CD14-positive monocyte (primary cell): ENCODE measurements around the gene NFATC2. TPM values are rescaled to one million over a fixed set of nuclear protein-coding genes. Genes with fewer than 3 reads are reported as not detected.
A peak's percentile ranks its signal among the peaks of the same experiment; 100 is the strongest.

Source experiments
- DNase-seq, 3 donors: peaks; one replicate each; pipeline ENCODE4 v3.0.0-alpha.2; 2011 to 2022
- H2AFZ ChIP-seq: 2 replicates; pipeline ENCODE4 v1.6.0; 2012; ENCODE audit warnings: mild to moderate bottlenecking, low read depth, low read length, inconsistent platforms; ENCODE audit not compliant: insufficient read depth, poor library complexity, severe bottlenecking
- H3K27ac ChIP-seq, 2 donors: 1 replicate in 1 of 2; 2 replicates in 1 of 2; pipeline ENCODE4 v1.5.1; 2012 to 2013; ENCODE audit warnings: low read length in 2 of 2, control low read depth in 1 of 2, inconsistent platforms in 1 of 2, low read depth in 1 of 2, mild to moderate bottlenecking in 1 of 2
- H3K27me3 ChIP-seq, 2 donors: one replicate each; pipeline versions ENCODE4 v1.6.0 to v1.6.1; 2011 to 2013; ENCODE audit warnings: low read length in 2 of 2; ENCODE audit not compliant: control insufficient read depth in 2 of 2, insufficient read depth in 2 of 2
- H3K36me3 ChIP-seq, 2 donors: replicated peaks in 1 of 2; 1 replicate in 1 of 2; 2 replicates in 1 of 2; pipeline versions ENCODE4 v1.5.1 to v1.6.1; 2012 to 2013; ENCODE audit warnings: low read length in 2 of 2, control low read depth in 1 of 2, inconsistent platforms in 1 of 2, mild to moderate bottlenecking in 1 of 2; ENCODE audit not compliant: insufficient read depth in 2 of 2, control insufficient read depth in 1 of 2
- H3K4me1 ChIP-seq, 2 donors: 1 replicate in 1 of 2; 2 replicates in 1 of 2; pipeline versions ENCODE4 v1.5.1 to v1.6.1; 2012 to 2013; ENCODE audit warnings: low read length in 2 of 2, control low read depth in 1 of 2, inconsistent platforms in 1 of 2, mild to moderate bottlenecking in 1 of 2, moderate library complexity in 1 of 2; ENCODE audit not compliant: insufficient read depth in 2 of 2, control insufficient read depth in 1 of 2
- H3K4me2 ChIP-seq: replicated peaks from 2 replicates; pipeline ENCODE3; 2012; ENCODE audit warnings: low read length, moderate library complexity, mild to moderate bottlenecking; ENCODE audit not compliant: poor library complexity, severe bottlenecking; ENCODE audit errors: extremely low read depth
- H3K4me3 ChIP-seq, 3 experiments: fragments of 200-600 bp in 1 of 3; sonication (generic) in 1 of 3; replicated peaks in 1 of 3; 1 replicate in 2 of 3; 2 replicates in 1 of 3; pipeline ENCODE4 v1.5.1; 2011 to 2013; ENCODE audit warnings: low read length in 3 of 3, mild to moderate bottlenecking in 3 of 3, control low read depth in 2 of 3, low read depth in 2 of 3, inconsistent platforms in 1 of 3, moderate library complexity in 1 of 3
- H3K79me2 ChIP-seq: 2 replicates; pipeline ENCODE4 v1.6.0; 2012; ENCODE audit warnings: mild to moderate bottlenecking, control low read depth, inconsistent platforms, low read length, moderate library complexity; ENCODE audit not compliant: insufficient read depth
- H3K9ac ChIP-seq: 2 replicates; pipeline ENCODE4 v1.6.0; 2017; ENCODE audit warnings: low read length, mild to moderate bottlenecking; ENCODE audit not compliant: insufficient read depth, poor library complexity, severe bottlenecking
- H3K9me3 ChIP-seq, 2 donors: replicated peaks in 1 of 2; 1 replicate in 1 of 2; 2 replicates in 1 of 2; pipeline versions ENCODE4 v1.5.1 to v1.6.1; 2012 to 2013; ENCODE audit warnings: low read length in 2 of 2, control low read depth in 1 of 2; ENCODE audit not compliant: control insufficient read depth in 1 of 2, insufficient read depth in 1 of 2
- H4K20me1 ChIP-seq: 2 replicates; pipeline ENCODE4 v1.6.0; 2012; ENCODE audit warnings: mild to moderate bottlenecking, low read length, control low read depth, moderate library complexity; ENCODE audit not compliant: insufficient read depth
- H3K27ac Mint-ChIP-seq, 7 donors: one replicate each; pipeline ENCODE4 v1.8.0; 2020; ENCODE audit warnings: mild to moderate bottlenecking in 7 of 7, mixed read lengths in 7 of 7, moderate library complexity in 6 of 7, inconsistent platforms in 2 of 7
- H3K27me3 Mint-ChIP-seq, 3 donors: one replicate each; pipeline ENCODE4 v1.8.0; 2021 to 2022; ENCODE audit warnings: low read depth in 3 of 3, mild to moderate bottlenecking in 3 of 3, mixed read lengths in 3 of 3, moderate library complexity in 3 of 3, inconsistent platforms in 1 of 3
- H3K36me3 Mint-ChIP-seq, 2 donors: one replicate each; pipeline ENCODE4 v1.8.0; 2020; ENCODE audit warnings: mixed read lengths in 2 of 2, inconsistent platforms in 1 of 2, mild to moderate bottlenecking in 1 of 2
- H3K4me1 Mint-ChIP-seq: one replicate; pipeline ENCODE4 v1.8.0; 2020; ENCODE audit warnings: mild to moderate bottlenecking, mixed read lengths
- H3K4me3 Mint-ChIP-seq, 2 donors: one replicate each; pipeline ENCODE4 v1.8.0; 2020; ENCODE audit warnings: mild to moderate bottlenecking in 2 of 2, mixed read lengths in 2 of 2, moderate library complexity in 1 of 2
- H3K9me3 Mint-ChIP-seq, 7 donors: one replicate each; pipeline ENCODE4 v1.8.0; 2020 to 2022; ENCODE audit warnings: mixed read lengths in 7 of 7, mild to moderate bottlenecking in 6 of 7, moderate library complexity in 6 of 7, inconsistent platforms in 2 of 7
- WGBS: methylation state at CpG from one replicate; pipeline ENCODE4 v1.1.5; 2013; ENCODE audit warnings: missing lambda C conversion rate; ENCODE audit not compliant: insufficient coverage; 5-methylcytosine and 5-hydroxymethylcytosine counted together
- intact Hi-C, 2 donors: fragments of 100-400 bp; cut with micrococcal nuclease; formaldehyde crosslinking; loops; one replicate each; pipeline versions ENCODE4 v1.15.0 to v1.15.1; 2023
- polyA plus RNA-seq, 3 donors: library from polyadenylated mRNA; depleted of rRNA in 1 of 3; unstranded in 2 of 3; stranded (reverse) in 1 of 3; fragments of 300-500 nt in 2 of 3; fragments of >200 nt in 1 of 3; fragmentation: Illumina TruSeq in 2 of 3; gene quantifications; 1 replicate in 2 of 3; 2 replicates in 1 of 3; pipeline ENCODE4 v1.2.3, GENCODE V29; 2012 to 2021
- TF ChIP-seq, protein P1 (sequence below): fragments of 200-600 bp; IDR thresholded peaks from one replicate; pipeline ENCODE4 v1.8.0; 2022; ENCODE audit warnings: antibody characterized with exemption, mild to moderate bottlenecking

The NFATC2 gene
- polyA plus RNA-seq, 3 donors: 0.03 to 0.18 (median 0.11) TPM

DNA sequence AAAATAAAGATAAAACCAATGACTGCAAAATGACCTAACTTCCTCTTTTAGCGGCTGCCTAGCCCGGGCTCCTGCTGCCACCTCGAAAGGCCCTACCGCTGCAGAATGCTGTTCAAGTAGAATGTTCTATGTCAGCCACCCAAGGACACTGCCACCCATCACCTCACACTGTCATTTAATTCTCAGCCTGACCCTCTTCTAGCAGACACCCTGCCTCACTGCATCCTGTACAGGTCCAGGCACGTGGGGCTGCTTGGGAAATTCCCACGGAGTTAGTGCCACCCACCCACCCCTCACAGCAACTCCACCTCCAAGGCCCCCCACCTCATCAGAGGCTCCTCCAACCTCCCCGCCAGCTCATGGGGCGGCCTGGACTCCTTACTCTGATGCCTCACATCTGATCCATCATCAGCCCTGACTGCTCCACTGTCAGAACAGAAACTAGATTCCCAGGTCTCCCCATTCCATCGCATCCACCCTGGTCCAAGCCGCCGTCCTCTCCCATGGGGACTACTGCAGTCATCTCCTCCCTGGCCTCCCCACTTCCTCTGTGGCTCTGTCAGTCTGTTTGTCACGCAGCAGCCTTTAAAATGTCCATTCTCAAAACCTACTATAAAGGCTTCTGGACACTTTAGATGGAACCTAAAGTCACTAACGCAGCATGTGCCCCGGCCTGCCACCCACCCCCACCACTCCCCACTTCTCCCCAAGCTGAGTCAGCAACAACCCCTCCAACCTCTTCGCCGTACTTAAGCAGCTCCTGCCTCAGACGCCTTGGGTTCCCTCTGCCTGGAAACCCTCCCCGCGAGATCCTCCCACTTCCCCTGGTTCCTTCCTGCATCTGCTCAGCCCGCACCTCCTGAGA, 17.0 kb downstream of the NFATC2 start:
- H3K4me1 ChIP-seq: peaks cover 14 to 15% of the 10 kb centered on the region in 2 donors
- peak overlapping the region; percentile 58 for H3K4me2 ChIP-seq
- H3K4me3 ChIP-seq: peak overlapping the region in 2 of 3 experiments; percentile 8 to 45
- no peaks in the 10 kb centered on the region for H3K9me3 ChIP-seq
- no peaks in the 10 kb centered on the region for H3K79me2 ChIP-seq
- no peaks in the 10 kb centered on the region for H4K20me1 ChIP-seq
- Mint-ChIP-seq H3K4me1 (peaks cover 15% of the 10 kb centered on the region), H3K27me3 (peaks cover 0 to 4% (median 2%) of the 10 kb centered on the region in 3 donors), H3K36me3 (no peaks in the 10 kb centered on the region), H3K9me3 (no peaks in the 10 kb centered on the region), H3K4me3 (peak overlapping the region; percentile 71 to 89), H3K27ac (peak overlapping the region in 5 of 7 donors; percentile 4 to 74 (median 32))
- peak overlapping the region; percentile 25 for H3K9ac ChIP-seq
- no peaks in the 10 kb centered on the region for H3K27me3 ChIP-seq
- H3K36me3 ChIP-seq: no peaks in the 10 kb centered on the region
- intact Hi-C loops: no loop called here
- peak in 2 of 3 donors; percentile 17 to 39 for DNase-seq
- H3K27ac ChIP-seq: no peak overlapping the region
- H2AFZ ChIP-seq: peak overlapping the region; percentile 40
- 10% methylated on average over 20 of the region's 20 CpGs for WGBS
- TF ChIP-seq, protein P1, sequence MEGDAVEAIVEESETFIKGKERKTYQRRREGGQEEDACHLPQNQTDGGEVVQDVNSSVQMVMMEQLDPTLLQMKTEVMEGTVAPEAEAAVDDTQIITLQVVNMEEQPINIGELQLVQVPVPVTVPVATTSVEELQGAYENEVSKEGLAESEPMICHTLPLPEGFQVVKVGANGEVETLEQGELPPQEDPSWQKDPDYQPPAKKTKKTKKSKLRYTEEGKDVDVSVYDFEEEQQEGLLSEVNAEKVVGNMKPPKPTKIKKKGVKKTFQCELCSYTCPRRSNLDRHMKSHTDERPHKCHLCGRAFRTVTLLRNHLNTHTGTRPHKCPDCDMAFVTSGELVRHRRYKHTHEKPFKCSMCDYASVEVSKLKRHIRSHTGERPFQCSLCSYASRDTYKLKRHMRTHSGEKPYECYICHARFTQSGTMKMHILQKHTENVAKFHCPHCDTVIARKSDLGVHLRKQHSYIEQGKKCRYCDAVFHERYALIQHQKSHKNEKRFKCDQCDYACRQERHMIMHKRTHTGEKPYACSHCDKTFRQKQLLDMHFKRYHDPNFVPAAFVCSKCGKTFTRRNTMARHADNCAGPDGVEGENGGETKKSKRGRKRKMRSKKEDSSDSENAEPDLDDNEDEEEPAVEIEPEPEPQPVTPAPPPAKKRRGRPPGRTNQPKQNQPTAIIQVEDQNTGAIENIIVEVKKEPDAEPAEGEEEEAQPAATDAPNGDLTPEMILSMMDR: no peak

DNA sequence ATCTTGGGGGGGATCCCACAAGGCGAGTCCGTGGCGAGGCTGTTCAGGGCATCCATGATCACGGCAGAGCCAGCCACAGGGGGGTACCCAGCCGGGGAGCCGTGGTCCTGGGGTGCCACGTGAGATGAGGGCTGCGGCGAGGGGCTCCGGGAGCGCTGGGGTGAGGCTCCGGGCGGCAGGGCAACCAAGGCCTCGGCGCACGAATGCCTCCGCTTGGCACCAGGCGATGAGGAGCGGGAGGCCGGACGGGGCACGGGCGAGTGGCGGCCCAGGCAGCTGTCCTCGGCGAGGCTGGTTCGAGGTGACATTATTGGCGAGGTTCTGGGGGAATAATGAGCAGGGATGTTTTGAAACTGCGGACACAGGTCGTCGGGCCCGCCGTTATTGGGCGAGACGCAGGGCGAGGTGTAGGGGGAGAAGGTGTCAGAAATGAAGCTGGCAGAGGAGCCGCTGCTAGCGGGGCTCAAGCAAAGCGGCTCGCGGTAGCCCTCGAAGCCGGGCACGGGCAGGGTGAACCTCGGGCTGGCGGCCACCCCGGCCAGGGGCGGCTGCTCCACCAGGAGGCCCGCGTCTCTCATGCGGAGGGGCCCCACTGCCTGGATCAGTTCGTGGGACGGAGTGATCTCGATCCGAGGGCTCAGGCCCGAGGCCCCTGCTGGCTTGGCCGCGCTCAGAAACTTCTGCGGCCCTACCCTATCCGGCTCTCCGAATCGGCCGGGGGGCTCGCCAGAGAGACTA, 19.1 kb downstream of the NFATC2 start:
- H3K36me3 Mint-ChIP-seq: no peaks in the 10 kb centered on the region
- H3K9me3 Mint-ChIP-seq: no peaks in the 10 kb centered on the region
- H3K4me1 Mint-ChIP-seq: peaks cover 15% of the 10 kb centered on the region
- H3K4me3 Mint-ChIP-seq: no peak overlapping the region
- Histone ChIP-seq H2AFZ (no peak overlapping the region), H3K27me3 (no peaks in the 10 kb centered on the region), H3K36me3 (no peaks in the 10 kb centered on the region), H4K20me1 (no peaks in the 10 kb centered on the region), H3K27ac (no peak overlapping the region), H3K9me3 (no peaks in the 10 kb centered on the region), H3K4me1 (peaks cover 14 to 15% of the 10 kb centered on the region in 2 donors), H3K79me2 (no peaks in the 10 kb centered on the region), H3K4me3 (no peak overlapping the region), H3K4me2 (no peak overlapping the region), H3K9ac (no peak overlapping the region)
- TF ChIP-seq, protein P1: no peak
- H3K27ac Mint-ChIP-seq: no peak overlapping the region
- H3K27me3 Mint-ChIP-seq: peaks cover 0 to 4% (median 2%) of the 10 kb centered on the region in 3 donors
- intact Hi-C loops: no loop called here
- no peak for DNase-seq
- WGBS: 97% methylated on average over 59 of the region's 64 CpGs
